ENCODE data around the gene PTPRG.

Gene PTPRG

DNA sequence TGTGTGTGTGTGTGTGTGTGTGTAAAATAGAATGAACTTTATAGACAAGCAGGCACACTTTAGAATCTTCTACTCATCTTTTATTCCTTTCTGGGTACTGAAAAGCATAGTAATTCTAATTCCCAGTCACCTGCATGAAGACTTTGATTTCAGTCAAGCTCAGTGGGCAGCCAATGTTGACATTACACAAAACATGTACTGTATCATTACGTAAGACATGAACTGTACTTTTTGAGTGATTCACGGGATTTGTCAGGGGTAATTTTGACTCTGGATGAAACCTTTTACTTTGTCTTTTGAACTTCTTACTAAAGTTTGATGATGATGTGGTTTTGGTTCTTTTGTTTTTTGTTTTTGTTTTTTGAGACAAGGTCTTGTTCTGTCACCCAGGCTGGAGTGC, 38.8 kb downstream of the PTPRG start:
- no peak overlapping the region for H3K27ac ChIP-seq
- DNase-seq (ENCODE audit: low spot score) = peak; percentile 4
- TF ChIP-seq, protein P1, sequence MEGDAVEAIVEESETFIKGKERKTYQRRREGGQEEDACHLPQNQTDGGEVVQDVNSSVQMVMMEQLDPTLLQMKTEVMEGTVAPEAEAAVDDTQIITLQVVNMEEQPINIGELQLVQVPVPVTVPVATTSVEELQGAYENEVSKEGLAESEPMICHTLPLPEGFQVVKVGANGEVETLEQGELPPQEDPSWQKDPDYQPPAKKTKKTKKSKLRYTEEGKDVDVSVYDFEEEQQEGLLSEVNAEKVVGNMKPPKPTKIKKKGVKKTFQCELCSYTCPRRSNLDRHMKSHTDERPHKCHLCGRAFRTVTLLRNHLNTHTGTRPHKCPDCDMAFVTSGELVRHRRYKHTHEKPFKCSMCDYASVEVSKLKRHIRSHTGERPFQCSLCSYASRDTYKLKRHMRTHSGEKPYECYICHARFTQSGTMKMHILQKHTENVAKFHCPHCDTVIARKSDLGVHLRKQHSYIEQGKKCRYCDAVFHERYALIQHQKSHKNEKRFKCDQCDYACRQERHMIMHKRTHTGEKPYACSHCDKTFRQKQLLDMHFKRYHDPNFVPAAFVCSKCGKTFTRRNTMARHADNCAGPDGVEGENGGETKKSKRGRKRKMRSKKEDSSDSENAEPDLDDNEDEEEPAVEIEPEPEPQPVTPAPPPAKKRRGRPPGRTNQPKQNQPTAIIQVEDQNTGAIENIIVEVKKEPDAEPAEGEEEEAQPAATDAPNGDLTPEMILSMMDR (conservative IDR thresholded peaks at IDR 0.05; ENCODE audit: low read depth) = no peak
- POLR2A ChIA-PET (ENCODE audit: low non-redundant PET) = no interaction called here
- CTCF ChIA-PET = no interaction called here

DNA sequence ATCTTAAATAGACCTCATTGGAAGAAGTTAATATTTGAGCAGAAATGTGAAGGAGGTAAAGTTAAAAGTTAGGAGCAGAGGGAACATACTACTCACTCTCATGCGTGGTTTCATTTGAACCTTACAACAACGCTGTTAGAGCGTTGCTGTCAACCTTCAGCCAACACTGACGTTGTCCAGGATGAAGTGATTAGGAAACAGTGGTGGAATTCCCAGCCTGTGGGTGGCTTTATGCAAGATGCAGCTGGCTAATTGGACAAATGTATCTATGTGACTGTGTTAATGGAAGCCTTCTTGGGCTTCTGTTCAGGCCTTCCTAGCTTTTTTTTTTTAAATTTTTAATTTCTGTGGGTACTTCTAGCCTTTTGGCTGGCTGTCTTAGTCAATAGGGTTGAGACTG, 40.5 kb downstream of the PTPRG start:
- DNase-seq (ENCODE audit: low spot score) = no peak
- ChIA-PET CTCF (interaction anchor here (0.7 kb wide), 1 partner anchor 12 kb away, joined by 3 read pairs; no protein-coding TSS in a partner anchor), POLR2A (ENCODE audit: low non-redundant PET) (no interaction called here)
- TF ChIP-seq, protein P1 (conservative IDR thresholded peaks at IDR 0.05; ENCODE audit: low read depth) = no peak
- no peak overlapping the region for H3K27ac ChIP-seq

DNA sequence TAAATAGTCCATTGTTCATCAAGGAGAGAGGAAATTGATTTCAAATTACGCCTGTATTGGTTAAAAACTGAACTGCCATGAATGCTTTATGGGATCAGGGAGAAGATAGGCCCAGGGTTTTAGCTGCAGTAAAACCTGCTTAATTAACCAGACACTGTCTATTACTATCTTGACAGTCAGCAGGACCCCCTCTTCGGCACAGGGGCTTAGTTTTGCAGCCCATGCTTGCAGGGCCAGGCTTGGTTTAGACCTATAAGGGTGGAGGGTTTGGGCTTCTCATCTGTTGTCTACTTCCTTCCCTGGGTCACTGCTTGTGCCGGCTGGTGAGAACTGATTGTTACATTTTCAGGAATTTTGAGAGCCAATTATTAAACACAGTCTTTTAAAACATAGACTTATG, 41.1 kb downstream of the PTPRG start:
- ChIA-PET POLR2A (ENCODE audit: low non-redundant PET) (no interaction called here), CTCF (interaction anchor here (0.7 kb wide), 1 partner anchor 12 kb away, joined by 3 read pairs; no protein-coding TSS in a partner anchor)
- H3K27ac ChIP-seq = no peak overlapping the region
- DNase-seq (ENCODE audit: low spot score) = no peak
- TF ChIP-seq, protein P1 (conservative IDR thresholded peaks at IDR 0.05; ENCODE audit: low read depth) = no peak

DNA sequence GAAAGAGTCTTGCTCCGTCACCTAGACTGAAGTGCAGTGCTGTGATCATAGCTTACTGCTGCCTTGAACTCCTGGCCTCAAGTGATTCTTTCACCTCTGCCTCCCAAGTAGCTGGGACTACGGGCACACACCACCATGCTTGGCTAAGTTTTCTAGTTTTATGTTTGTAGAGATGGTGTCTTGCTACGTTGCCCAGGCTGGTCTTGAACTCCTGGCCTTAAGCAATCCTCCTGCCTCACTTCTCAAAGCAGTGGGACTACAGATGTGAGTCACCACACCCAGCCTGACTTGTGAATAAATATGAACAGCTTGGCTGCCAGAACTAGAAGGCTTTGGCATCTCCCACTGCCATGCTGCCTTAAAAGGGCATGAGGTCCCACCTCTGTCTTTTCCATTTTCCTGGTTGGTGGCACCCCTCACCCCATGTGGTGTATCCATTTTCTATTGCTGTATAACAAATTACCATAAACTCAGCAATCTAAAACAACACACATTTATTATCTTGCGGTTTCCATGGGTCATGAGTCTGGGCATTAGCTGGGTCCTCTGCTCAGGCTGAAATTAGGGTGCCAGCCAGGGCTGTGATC, 44.3 kb downstream of the PTPRG start:
- TF ChIP-seq, protein P1 (conservative IDR thresholded peaks at IDR 0.05; ENCODE audit: low read depth) = no peak
- ChIA-PET CTCF (no interaction called here), POLR2A (ENCODE audit: low non-redundant PET) (no interaction called here)
- H3K27ac ChIP-seq = no peak overlapping the region
- no peak for DNase-seq (ENCODE audit: low spot score)

DNA sequence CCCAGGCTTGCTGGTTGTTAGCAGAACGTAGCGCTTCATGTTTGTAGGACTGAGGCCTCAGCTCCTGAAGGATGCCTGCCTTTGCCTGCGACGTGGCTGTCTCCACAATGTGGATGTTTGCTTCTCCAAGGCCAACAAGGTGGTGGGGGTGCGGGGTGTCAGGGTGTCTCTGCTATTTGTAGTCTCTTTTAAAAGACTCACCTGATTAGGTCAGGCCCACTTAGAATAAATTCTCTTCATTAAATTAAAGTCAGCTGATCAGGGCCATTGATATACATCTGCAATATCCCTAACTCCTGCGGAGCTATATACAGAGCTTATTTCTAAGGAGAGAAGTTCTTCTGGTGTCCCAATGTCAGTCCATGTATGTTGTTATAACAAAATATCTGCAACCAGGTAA, 44.8 kb downstream of the PTPRG start:
- DNase-seq (ENCODE audit: low spot score) = no peak
- H3K27ac ChIP-seq = no peak overlapping the region
- ChIA-PET POLR2A (ENCODE audit: low non-redundant PET) (no interaction called here), CTCF (no interaction called here)
- TF ChIP-seq, protein P1 (conservative IDR thresholded peaks at IDR 0.05; ENCODE audit: low read depth) = no peak

DNA sequence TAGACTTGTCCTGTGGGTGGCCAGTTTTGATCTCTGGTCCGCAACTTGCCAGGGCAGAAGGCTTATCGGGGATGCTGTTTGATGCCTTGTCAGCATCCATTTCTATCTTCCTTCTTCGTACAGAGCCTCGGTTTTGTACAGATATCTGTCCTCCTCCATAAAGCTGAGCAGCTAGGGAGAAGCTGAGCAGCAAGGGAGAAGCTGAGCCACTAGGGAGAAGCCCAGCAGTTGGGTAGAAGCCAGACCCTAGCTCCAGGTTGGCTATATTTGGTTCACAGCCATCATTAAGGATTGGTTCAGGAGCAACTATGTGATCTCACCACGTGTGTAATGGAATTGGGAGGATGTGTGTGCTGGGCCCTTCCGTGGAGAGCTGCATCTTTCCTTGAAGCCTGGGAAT, 46.7 kb downstream of the PTPRG start:
- ChIA-PET CTCF (no interaction called here), POLR2A (ENCODE audit: low non-redundant PET) (no interaction called here)
- no peak for DNase-seq (ENCODE audit: low spot score)
- H3K27ac ChIP-seq = no peak overlapping the region
- TF ChIP-seq, protein P1 (conservative IDR thresholded peaks at IDR 0.05; ENCODE audit: low read depth) = no peak

All from RWPE1 (cell line).